A549 (cell line): ENCODE results near the gene LTF. TPM values are rescaled to one million over a fixed set of nuclear protein-coding genes. Genes with fewer than 3 reads are reported as not detected.
"Not testable (repeated sequence)": the region's sequence is repeated elsewhere in the genome, so short reads cannot be mapped to it uniquely, and the experiment has no call there.

Source experiments
- ATAC-seq, 2 experiments: fragments of 200-7000 bp in 1 of 2; fragments of >200 bp in 1 of 2; cut with Nextera tagmentation in 1 of 2; cut with Tn5 transposase in 1 of 2; 3 replicates each; pipeline versions ENCODE4 v1.8.0 to v1.9.1; 2018 to 2020; ENCODE audit warnings: mild to moderate bottlenecking in 1 of 2, moderate library complexity in 1 of 2
- CTCF ChIA-PET: fragments of 300-600 bp; sonication (Branson Sonifier 250); formaldehyde crosslinking; extraction: SDS; loops from one replicate; lab custom pipeline; 2021; ENCODE audit warnings: antibody characterized with exemption, inconsistent platforms; lab: Yijun Ruan, JAX
- POLR2A ChIA-PET: fragments of 350-600 bp; formaldehyde crosslinking; extraction: SDS; loops from one replicate; lab custom pipeline; 2021; ENCODE audit warnings: antibody characterized with exemption, inconsistent platforms; lab: Yijun Ruan, JAX
- DNase-seq, 2 experiments: peaks; one replicate each; pipeline versions ENCODE4 v3.0.0 to v3.0.0-alpha.2; 2011 to 2016; ENCODE audit warnings: low read depth in 1 of 2, low spot score in 1 of 2
- FAIRE-seq: peaks from 2 replicates; lab custom pipeline; 2011; peaks lifted over from hg19 to GRCh38; lab: Jason Lieb, UNC
- H3K27ac ChIP-seq, 2 experiments: fragments of >200 bp; sonication (Bioruptor Twin); formaldehyde crosslinking; 3 replicates each; pipeline ENCODE4 v1.5.1; 2016 to 2017
- H3K4me1 ChIP-seq: fragments of >200 bp; sonication (Bioruptor Twin); formaldehyde crosslinking; 3 replicates; pipeline ENCODE4 v1.6.1; 2016
- H3K4me2 ChIP-seq: fragments of >200 bp; sonication (Bioruptor Twin); formaldehyde crosslinking; 3 replicates; pipeline ENCODE4 v1.6.1; 2016
- H3K4me3 ChIP-seq: fragments of >200 bp; sonication (Bioruptor Twin); formaldehyde crosslinking; 3 replicates; pipeline ENCODE4 v1.5.1; 2016
- H3K9me3 ChIP-seq: fragments of >200 bp; sonication (Bioruptor Twin); formaldehyde crosslinking; 3 replicates; pipeline ENCODE4 v1.6.1; 2016
- CBX2 ChIP-seq: fragments of 200-600 bp; sonication (generic); IDR thresholded peaks from 2 replicates; pipeline ENCODE4 v1.6.1; 2016; ENCODE audit warnings: low read depth, mild to moderate bottlenecking, borderline replicate concordance
- CHD4 ChIP-seq: fragments of 200-600 bp; sonication (generic); IDR thresholded peaks from 2 replicates; pipeline ENCODE4 v1.6.1; 2016; ENCODE audit warnings: antibody characterized with exemption, mild to moderate bottlenecking, borderline replicate concordance
- ESRRA ChIP-seq: fragments of 150-350 bp; IDR thresholded peaks from 2 replicates; pipeline ENCODE4 v1.6.1; 2014; ENCODE audit warnings: mild to moderate bottlenecking, low read length, borderline replicate concordance
- HMGXB4 ChIP-seq: fragments of 250-450 bp; sonication (Bioruptor Pico); IDR thresholded peaks from 2 replicates; pipeline ENCODE4 v1.5.0; 2021; ENCODE audit warnings: mild to moderate bottlenecking, moderate library complexity, borderline replicate concordance
- MYC ChIP-seq: IDR thresholded peaks from 2 replicates; pipeline ENCODE4 v1.6.1; 2012; ENCODE audit warnings: mild to moderate bottlenecking, inconsistent platforms, low read length, improper control_type of control experiment, borderline replicate concordance
- SREBF2 ChIP-seq: fragments of 450-650 bp; IDR thresholded peaks from 2 replicates; pipeline ENCODE4 v1.6.1; 2014; ENCODE audit warnings: mild to moderate bottlenecking, moderate library complexity
- TP53 ChIP-seq: fragments of 250-450 bp; sonication (Bioruptor Pico); IDR thresholded peaks from 2 replicates; pipeline ENCODE4 v1.5.0; 2021; ENCODE audit warnings: mild to moderate bottlenecking, moderate library complexity
- ZSCAN20 ChIP-seq: fragments of 250-450 bp; sonication (Bioruptor Pico); IDR thresholded peaks from 2 replicates; pipeline ENCODE4 v1.8.0; 2022; ENCODE audit warnings: mild to moderate bottlenecking, moderate library complexity
- WGBS: methylation state at CpG from one replicate; pipeline ENCODE4 v1.1.6; 2017; ENCODE audit errors: missing lambda C conversion rate; 5-methylcytosine and 5-hydroxymethylcytosine counted together
- polyA plus RNA-seq, 4 experiments: library from polyadenylated mRNA; depleted of rRNA in 3 of 4; stranded (reverse); fragments of >200 nt; fragmentation: RNase III in 1 of 4; extraction: RNeasy Plus Mini Kit Qiagen cat#74134 plus additional on column Dnase treatment in 1 of 4; gene quantifications; 2 replicates in 3 of 4; 3 replicates in 1 of 4; pipeline ENCODE4 v1.2.3, GENCODE V29; 2011 to 2017
- TF ChIP-seq, protein P1 (sequence below): fragments of 200-600 bp; sonication (generic); IDR thresholded peaks from 2 replicates; pipeline ENCODE4 v1.6.1; 2016; ENCODE audit warnings: antibody characterized with exemption, mild to moderate bottlenecking, moderate library complexity

The LTF gene
- polyA plus RNA-seq, 2 of the 4 experiments (the other 2 are of a cell fraction) = not detected

- DNase-seq = no peak
- CTCF ChIA-PET = interaction anchor here (1.3 kb wide), 1 partner anchor 13 kb away, joined by 4 read pairs; no protein-coding TSS in a partner anchor
- Histone ChIP-seq H3K4me3 (no peak overlapping the region), H3K27ac (no peak overlapping the region), H3K9me3 (no peaks in the 10 kb centered on the region), H3K4me1 (no peaks in the 10 kb centered on the region), H3K4me2 (no peak overlapping the region)
- POLR2A ChIA-PET = no interaction called here
- no peak for ATAC-seq
- 60% methylated on average over 5 of the region's 5 CpGs for WGBS
- no peak for FAIRE-seq
- TF ChIP-seq HMGXB4 = no peak
These were observed 35.5 kb downstream of the LTF start for GRCh38 chr3:46429250-46429649.

DNA sequence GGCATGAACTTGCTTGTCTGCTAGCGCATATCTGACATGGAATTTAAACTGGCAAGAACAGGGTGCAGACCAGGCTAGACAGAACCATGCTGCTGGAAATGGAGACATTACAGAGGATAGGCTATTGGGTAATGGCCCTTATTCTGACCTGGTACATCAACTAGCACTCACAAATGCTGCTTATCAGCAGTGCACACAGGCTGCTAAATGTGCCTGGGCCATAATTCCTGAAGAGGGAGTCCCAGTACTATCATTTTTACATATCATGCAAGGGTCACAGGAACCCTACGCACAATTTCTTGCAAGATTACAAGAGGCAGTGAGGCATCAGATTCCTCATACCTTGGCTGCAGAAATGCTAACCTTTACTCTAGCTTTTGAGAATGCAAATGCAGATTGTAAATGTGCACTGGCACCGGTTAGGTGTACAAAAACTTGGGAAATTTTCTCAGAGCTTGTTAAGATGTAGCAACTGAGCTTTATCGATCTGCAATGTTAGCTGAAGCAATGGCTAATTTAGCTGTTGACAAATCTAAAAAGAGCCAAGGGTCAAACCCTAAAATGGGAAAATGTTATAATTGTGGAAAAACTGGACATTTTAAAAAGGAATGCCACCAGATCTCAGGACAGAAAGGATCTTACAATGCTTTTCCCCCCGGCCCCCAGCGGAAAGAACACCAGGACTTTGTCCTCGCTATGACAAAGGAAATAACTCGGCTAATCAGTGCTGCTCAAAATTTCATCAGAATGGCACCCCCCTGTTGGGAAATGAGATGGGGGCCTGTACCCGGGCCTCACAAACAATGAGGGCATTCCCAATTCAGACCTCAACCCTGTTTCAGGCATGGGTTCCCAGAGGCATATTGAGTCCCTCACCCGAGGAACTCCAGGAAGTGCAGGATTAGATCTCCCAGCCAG is 36.5 kb downstream of the LTF start:
- H3K4me1 ChIP-seq = no peaks in the 10 kb centered on the region
- WGBS = 56% methylated on average over 9 of the region's 10 CpGs
- no peaks in the 10 kb centered on the region for H3K9me3 ChIP-seq
- no peak overlapping the region for H3K4me3 ChIP-seq
- no peak for TF ChIP-seq SREBF2
- TF ChIP-seq TP53 (CRISPR knock-in tag) = no peak
- TF ChIP-seq, protein P1, sequence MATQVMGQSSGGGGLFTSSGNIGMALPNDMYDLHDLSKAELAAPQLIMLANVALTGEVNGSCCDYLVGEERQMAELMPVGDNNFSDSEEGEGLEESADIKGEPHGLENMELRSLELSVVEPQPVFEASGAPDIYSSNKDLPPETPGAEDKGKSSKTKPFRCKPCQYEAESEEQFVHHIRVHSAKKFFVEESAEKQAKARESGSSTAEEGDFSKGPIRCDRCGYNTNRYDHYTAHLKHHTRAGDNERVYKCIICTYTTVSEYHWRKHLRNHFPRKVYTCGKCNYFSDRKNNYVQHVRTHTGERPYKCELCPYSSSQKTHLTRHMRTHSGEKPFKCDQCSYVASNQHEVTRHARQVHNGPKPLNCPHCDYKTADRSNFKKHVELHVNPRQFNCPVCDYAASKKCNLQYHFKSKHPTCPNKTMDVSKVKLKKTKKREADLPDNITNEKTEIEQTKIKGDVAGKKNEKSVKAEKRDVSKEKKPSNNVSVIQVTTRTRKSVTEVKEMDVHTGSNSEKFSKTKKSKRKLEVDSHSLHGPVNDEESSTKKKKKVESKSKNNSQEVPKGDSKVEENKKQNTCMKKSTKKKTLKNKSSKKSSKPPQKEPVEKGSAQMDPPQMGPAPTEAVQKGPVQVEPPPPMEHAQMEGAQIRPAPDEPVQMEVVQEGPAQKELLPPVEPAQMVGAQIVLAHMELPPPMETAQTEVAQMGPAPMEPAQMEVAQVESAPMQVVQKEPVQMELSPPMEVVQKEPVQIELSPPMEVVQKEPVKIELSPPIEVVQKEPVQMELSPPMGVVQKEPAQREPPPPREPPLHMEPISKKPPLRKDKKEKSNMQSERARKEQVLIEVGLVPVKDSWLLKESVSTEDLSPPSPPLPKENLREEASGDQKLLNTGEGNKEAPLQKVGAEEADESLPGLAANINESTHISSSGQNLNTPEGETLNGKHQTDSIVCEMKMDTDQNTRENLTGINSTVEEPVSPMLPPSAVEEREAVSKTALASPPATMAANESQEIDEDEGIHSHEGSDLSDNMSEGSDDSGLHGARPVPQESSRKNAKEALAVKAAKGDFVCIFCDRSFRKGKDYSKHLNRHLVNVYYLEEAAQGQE = no peak
- TF ChIP-seq MYC = no peak
- TF ChIP-seq CBX2 = no peak
- TF ChIP-seq ZSCAN20 (CRISPR knock-in tag) = no peak
- TF ChIP-seq ESRRA = no peak
- TF ChIP-seq CHD4 = no peak
- CTCF ChIA-PET = interaction anchor here (0.7 kb wide), 1 partner anchor 10 kb away, joined by 3 read pairs; no protein-coding TSS in a partner anchor
- ATAC-seq (no peak), FAIRE-seq (no peak), DNase-seq (no peak)
- H3K27ac ChIP-seq = no peak overlapping the region
- no peak overlapping the region for H3K4me2 ChIP-seq
- POLR2A ChIA-PET = no interaction called here

DNA sequence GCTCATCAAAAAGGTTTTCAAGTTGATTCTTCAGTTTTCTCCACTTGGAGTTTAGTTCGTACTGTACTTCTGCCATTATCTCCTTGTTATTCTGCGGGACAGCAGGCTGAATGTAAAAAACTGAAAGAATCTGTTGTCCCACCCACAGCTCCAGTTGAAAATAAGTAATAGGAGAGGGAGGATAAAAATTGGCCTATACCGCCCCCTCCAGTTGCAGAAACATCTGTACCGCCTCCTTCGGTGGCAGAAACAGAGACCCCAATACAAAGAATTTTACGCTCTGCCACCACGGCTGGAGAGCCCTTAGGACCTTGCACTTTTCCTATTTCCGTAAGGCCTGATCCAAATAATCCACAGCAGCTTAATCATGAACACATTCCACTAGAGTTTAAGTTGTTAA is 37.3 kb downstream of the LTF start:
- H3K4me1 ChIP-seq, H3K4me2 ChIP-seq, H3K9me3 ChIP-seq, FAIRE-seq, DNase-seq, H3K4me3 ChIP-seq, H3K27ac ChIP-seq, ATAC-seq, POLR2A ChIA-PET: not testable (repeated sequence)
- CTCF ChIA-PET = interaction anchor here (0.7 to 0.8 kb wide), 3 partner anchors 10 to 16 kb away, joined by 3 read pairs; no protein-coding TSS in a partner anchor
- 58% methylated on average over 8 of the region's 8 CpGs for WGBS

- H3K27ac ChIP-seq, H3K4me2 ChIP-seq, POLR2A ChIA-PET, H3K4me1 ChIP-seq, ATAC-seq, DNase-seq, H3K9me3 ChIP-seq, FAIRE-seq, CTCF ChIA-PET, H3K4me3 ChIP-seq: not testable (repeated sequence)
- 48% methylated on average over 4 of the region's 4 CpGs for WGBS
These were observed 38.2 kb downstream of the LTF start for GRCh38 chr3:46426476-46426875.
